HG03045 (cell line): Measurements from ENCODE around the gene MLLT6.

Experiments used
- ATAC-seq: cut with Tn5 transposase; IDR thresholded peaks from one replicate; pipeline ENCODE4 v1.9.1; 2021; ENCODE audit warnings: mild to moderate bottlenecking, moderate library complexity; ENCODE audit not compliant: unreplicated experiment

The MLLT6 gene

DNA sequence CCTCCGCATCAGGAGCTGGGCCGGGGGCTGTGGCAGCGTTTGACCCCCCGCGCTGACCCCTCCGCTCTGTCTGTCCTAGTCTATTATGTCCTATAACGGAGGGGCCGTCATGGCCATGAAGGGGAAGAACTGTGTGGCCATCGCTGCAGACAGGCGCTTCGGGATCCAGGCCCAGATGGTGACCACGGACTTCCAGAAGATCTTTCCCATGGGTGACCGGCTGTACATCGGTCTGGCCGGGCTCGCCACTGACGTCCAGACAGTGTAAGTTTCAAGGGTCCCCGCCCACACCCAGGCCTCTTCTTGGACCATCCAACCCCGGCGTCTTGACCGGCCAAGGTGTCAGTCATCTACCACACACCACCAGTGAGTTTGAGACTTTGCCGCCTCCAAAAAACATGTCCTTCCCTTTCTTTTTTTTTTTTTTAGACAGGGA, 48.0 kb downstream of the MLLT6 start:
- ATAC-seq, result no peak

DNA sequence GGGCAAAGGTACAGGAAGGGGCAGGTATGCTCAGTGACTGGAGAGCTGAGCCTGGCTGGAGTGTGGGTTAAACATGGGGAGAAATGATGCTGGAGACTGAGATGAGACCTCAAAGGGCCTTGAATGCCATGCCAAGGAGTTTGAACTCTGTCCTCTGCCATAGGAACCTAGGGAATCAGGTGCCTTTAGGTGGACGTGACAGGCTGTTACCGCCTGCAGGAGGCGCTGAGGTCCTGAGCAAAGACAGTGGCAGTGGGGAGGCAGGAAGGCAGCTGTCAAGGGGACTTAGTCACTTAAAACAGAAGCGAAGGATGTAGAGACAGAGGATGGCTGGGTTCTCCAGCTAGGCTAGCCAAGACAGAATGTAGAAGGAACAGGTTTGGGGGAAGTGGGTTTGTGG, 56.5 kb downstream of the MLLT6 start:
- ATAC-seq, result no peak

DNA sequence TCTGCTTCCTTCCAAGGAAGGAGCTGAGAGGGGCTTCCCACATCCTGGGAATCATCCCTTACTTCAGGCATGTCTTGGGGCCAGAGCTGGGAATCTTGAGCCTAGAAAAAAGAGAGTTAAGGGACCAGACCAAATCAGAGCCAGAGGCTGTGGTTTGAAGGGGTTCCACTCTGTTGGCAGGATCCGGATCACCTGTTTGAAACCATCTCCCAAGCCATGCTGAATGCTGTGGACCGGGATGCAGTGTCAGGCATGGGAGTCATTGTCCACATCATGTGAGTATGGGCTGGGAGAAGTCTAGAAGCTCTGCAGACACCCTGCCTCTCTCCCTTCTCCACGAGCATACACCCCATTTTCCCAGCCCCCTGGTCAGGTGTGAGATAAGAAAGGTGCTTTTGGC, 57.2 kb downstream of the MLLT6 start:
- no peak for ATAC-seq

DNA sequence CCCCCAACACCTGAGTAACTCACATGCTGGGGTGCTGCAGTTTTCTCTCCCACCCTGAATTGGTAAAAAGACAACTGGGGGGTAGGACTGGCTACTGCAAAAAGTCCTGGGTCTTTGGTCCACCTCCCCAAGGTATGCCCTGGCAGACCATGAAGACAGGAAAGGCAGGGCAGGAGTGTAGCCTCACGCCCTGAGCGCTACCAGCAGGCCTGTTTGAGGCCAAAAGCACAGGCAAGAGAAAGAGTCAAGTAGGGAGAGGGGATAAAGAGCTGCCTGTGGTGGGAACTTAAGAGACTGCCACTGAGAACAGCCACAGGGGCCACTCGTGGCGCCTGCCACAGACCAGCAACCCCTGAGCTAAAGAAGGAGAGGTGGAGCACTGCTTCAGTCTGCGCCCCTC, 61.3 kb downstream of the MLLT6 start:
- ATAC-seq, result no peak

DNA sequence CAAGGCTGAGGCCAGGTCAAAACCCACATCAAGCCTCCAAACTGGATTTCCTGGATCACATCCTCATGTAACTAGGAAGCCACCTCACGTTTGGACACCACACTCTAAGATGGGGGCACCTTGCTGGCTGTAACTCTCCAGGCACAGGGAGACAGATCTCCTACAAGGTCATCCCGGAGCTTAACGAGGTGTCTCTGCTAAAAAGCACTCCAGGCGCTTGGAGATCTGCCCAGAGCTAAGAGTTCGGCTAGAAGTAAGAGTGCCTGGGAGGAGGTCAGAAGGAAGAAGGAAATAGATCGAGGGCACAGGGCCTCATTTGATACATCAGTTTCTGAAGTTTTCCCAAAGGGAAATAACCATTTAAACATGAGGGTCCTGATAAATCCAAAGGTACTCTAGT, 63.3 kb downstream of the MLLT6 start:
- no peak for ATAC-seq

DNA sequence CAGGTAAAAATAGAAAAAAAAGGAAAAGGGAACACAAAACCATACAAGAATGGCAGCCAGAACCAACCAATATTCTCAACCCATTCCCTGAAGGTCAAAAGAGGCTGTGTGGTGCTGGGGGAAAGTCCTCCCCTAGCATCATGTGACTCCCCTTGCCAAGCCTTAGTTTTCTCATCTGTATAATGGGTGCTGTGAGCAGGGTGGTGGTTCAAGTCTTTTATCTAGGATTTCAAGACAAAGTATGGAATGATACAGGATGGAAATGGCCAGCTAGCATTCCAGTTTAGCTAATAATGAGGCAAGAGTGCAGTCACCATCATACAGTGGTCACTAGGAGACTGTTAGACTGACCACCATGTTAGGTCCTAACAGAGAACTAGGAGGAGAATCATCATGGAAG, 68.2 kb downstream of the MLLT6 start:
- no peak for ATAC-seq

DNA sequence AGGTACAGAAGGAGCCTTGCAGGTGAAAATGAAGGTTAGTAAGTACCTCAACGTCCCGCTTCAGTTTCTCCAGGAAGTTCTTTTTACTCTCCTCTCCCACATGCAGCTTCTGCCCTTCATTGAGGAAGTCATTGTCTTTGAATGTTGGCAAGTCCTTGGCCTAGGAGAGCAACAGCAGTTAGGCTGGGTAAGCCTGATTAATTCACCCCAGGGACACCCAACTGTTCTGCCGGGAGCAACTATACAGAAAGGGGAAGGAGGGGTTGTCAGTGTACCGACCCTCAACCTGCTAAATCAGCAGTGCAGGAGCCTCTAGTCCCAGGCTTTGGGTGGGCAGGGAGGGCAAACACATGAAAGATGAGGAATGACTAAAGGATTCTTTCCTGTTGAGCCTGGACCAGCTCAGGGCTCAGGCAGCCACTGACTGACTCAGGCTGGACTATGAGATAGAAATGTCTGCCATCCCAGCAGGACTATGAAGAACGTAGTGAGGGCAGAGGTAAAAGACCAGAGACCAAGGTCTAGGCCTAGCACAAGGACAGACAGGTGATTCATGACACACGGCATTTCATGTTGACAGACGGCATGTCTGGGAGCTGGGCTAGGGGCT, 72.7 kb downstream of the MLLT6 start:
- ATAC-seq, result no peak
